Measurements from ENCODE around the gene LRRC49. TPM values are rescaled to one million over a fixed set of nuclear protein-coding genes. Genes with fewer than 3 reads are reported as not detected.

LRRC49 gene
- polyA plus RNA-seq, 2 donors = 1.4 to 2.1 TPM

GRCh38 chr15:71092056-71092600 is 199.5 kb downstream of the LRRC49 start:
- Histone ChIP-seq H3K9me3 (ENCODE audit: control insufficient read depth in 2 of 2, insufficient read depth in 1 of 2, low read depth in 1 of 2, low read length in 1 of 2) (no peaks in the 10 kb centered on the region), H3K36me3 (ENCODE audit: control insufficient read depth in 2 of 2, insufficient read depth in 2 of 2, low read length in 1 of 2) (no peaks in the 10 kb centered on the region), H3K27me3 (ENCODE audit: control insufficient read depth in 1 of 2, insufficient read depth in 2 of 2, low read length in 2 of 2) (no peaks in the 10 kb centered on the region), H3K4me1 (ENCODE audit: control insufficient read depth in 2 of 2, insufficient read depth in 2 of 2, low read length in 1 of 2) (no peaks in the 10 kb centered on the region), H3K4me3 (ENCODE audit: low read depth in 1 of 2, low read length in 2 of 2) (no peak overlapping the region), H3K27ac (ENCODE audit: low read depth in 2 of 2, low read length in 1 of 2) (no peak overlapping the region)
- WGBS, 2 donors = 93 to 95% methylated on average over 7 of the region's 7 CpGs

GRCh38 chr15:71093054-71094024 is 200.7 kb downstream of the LRRC49 start:
- WGBS, 2 donors = 47 to 55% methylated on average over 11 of the region's 11 CpGs
- Histone ChIP-seq H3K36me3 (ENCODE audit: control insufficient read depth in 2 of 2, insufficient read depth in 2 of 2, low read length in 1 of 2) (no peaks in the 10 kb centered on the region), H3K9me3 (ENCODE audit: control insufficient read depth in 2 of 2, insufficient read depth in 1 of 2, low read depth in 1 of 2, low read length in 1 of 2) (no peaks in the 10 kb centered on the region), H3K27ac (ENCODE audit: low read depth in 2 of 2, low read length in 1 of 2) (no peak overlapping the region), H3K27me3 (ENCODE audit: control insufficient read depth in 1 of 2, insufficient read depth in 2 of 2, low read length in 2 of 2) (no peaks in the 10 kb centered on the region), H3K4me3 (ENCODE audit: low read depth in 1 of 2, low read length in 2 of 2) (no peak overlapping the region), H3K4me1 (ENCODE audit: control insufficient read depth in 2 of 2, insufficient read depth in 2 of 2, low read length in 1 of 2) (no peaks in the 10 kb centered on the region)

- Histone ChIP-seq H3K9me3 (ENCODE audit: control insufficient read depth in 2 of 2, insufficient read depth in 1 of 2, low read depth in 1 of 2, low read length in 1 of 2) (no peaks in the 10 kb centered on the region), H3K4me3 (ENCODE audit: low read depth in 1 of 2, low read length in 2 of 2) (no peak overlapping the region), H3K27ac (ENCODE audit: low read depth in 2 of 2, low read length in 1 of 2) (no peak overlapping the region), H3K27me3 (ENCODE audit: control insufficient read depth in 1 of 2, insufficient read depth in 2 of 2, low read length in 2 of 2) (no peaks in the 10 kb centered on the region), H3K36me3 (ENCODE audit: control insufficient read depth in 2 of 2, insufficient read depth in 2 of 2, low read length in 1 of 2) (no peaks in the 10 kb centered on the region), H3K4me1 (ENCODE audit: control insufficient read depth in 2 of 2, insufficient read depth in 2 of 2, low read length in 1 of 2) (no peaks in the 10 kb centered on the region)
- 92 to 96% methylated on average over 2 of the region's 2 CpGs for WGBS, 2 donors
Measured at GRCh38 chr15:71094137-71094536, 201.5 kb downstream of the LRRC49 start.

GRCh38 chr15:71096676-71097075 is 204.1 kb downstream of the LRRC49 start:
- no peaks in the 10 kb centered on the region for H3K9me3 ChIP-seq (ENCODE audit: control insufficient read depth in 2 of 2, insufficient read depth in 1 of 2, low read depth in 1 of 2, low read length in 1 of 2)
- H3K4me1 ChIP-seq (ENCODE audit: control insufficient read depth in 2 of 2, insufficient read depth in 2 of 2, low read length in 1 of 2) = no peaks in the 10 kb centered on the region
- H3K27ac ChIP-seq (ENCODE audit: low read depth in 2 of 2, low read length in 1 of 2) = no peak overlapping the region
- H3K4me3 ChIP-seq (ENCODE audit: low read depth in 1 of 2, low read length in 2 of 2) = no peak overlapping the region
- H3K27me3 ChIP-seq (ENCODE audit: control insufficient read depth in 1 of 2, insufficient read depth in 2 of 2, low read length in 2 of 2) = no peaks in the 10 kb centered on the region
- no peaks in the 10 kb centered on the region for H3K36me3 ChIP-seq (ENCODE audit: control insufficient read depth in 2 of 2, insufficient read depth in 2 of 2, low read length in 1 of 2)
- 41 to 48% methylated on average over 3 of the region's 3 CpGs for WGBS, 2 donors

- H3K36me3 ChIP-seq (ENCODE audit: control insufficient read depth in 2 of 2, insufficient read depth in 2 of 2, low read length in 1 of 2) = no peaks in the 10 kb centered on the region
- H3K9me3 ChIP-seq (ENCODE audit: control insufficient read depth in 2 of 2, insufficient read depth in 1 of 2, low read depth in 1 of 2, low read length in 1 of 2) = no peaks in the 10 kb centered on the region
- 90 to 97% methylated on average over 4 of the region's 4 CpGs for WGBS, 2 donors
- H3K4me3 ChIP-seq (ENCODE audit: low read depth in 1 of 2, low read length in 2 of 2) = no peak overlapping the region
- H3K4me1 ChIP-seq (ENCODE audit: control insufficient read depth in 2 of 2, insufficient read depth in 2 of 2, low read length in 1 of 2) = no peaks in the 10 kb centered on the region
- H3K27ac ChIP-seq (ENCODE audit: low read depth in 2 of 2, low read length in 1 of 2) = no peak overlapping the region
- no peaks in the 10 kb centered on the region for H3K27me3 ChIP-seq (ENCODE audit: control insufficient read depth in 1 of 2, insufficient read depth in 2 of 2, low read length in 2 of 2)
Measured at GRCh38 chr15:71097890-71098289, 205.3 kb downstream of the LRRC49 start.

- H3K4me3 ChIP-seq (ENCODE audit: low read depth in 1 of 2, low read length in 2 of 2) = no peak overlapping the region
- no peak overlapping the region for H3K27ac ChIP-seq (ENCODE audit: low read depth in 2 of 2, low read length in 1 of 2)
- no peaks in the 10 kb centered on the region for H3K4me1 ChIP-seq (ENCODE audit: control insufficient read depth in 2 of 2, insufficient read depth in 2 of 2, low read length in 1 of 2)
- no peaks in the 10 kb centered on the region for H3K27me3 ChIP-seq (ENCODE audit: control insufficient read depth in 1 of 2, insufficient read depth in 2 of 2, low read length in 2 of 2)
- H3K36me3 ChIP-seq (ENCODE audit: control insufficient read depth in 2 of 2, insufficient read depth in 2 of 2, low read length in 1 of 2) = no peaks in the 10 kb centered on the region
- H3K9me3 ChIP-seq (ENCODE audit: control insufficient read depth in 2 of 2, insufficient read depth in 1 of 2, low read depth in 1 of 2, low read length in 1 of 2) = no peaks in the 10 kb centered on the region
- 84 to 97% methylated on average over 1 of the region's 1 CpG for WGBS, 2 donors
Measured at GRCh38 chr15:71098920-71099319, 206.3 kb downstream of the LRRC49 start.

Other genes with a start within 250 kb of the LRRC49 start
- gene UACA, start 129.3 kb upstream of the LRRC49 start, polyA plus RNA-seq = 10 to 100 TPM; 27.1 to 83.5 TPM
- 1 to 10 TPM; 3.2 to 6.5 TPM for gene LARP6, start 38.7 kb upstream of the LRRC49 start, polyA plus RNA-seq
- gene THAP10, start 393 bp upstream of the LRRC49 start, polyA plus RNA-seq = 1 to 10 TPM in 1 of 2 donors, under 1 TPM in 1; 0.69 to 1.1 TPM
- gene THSD4, start 222.6 kb downstream of the LRRC49 start, polyA plus RNA-seq = 10 to 100 TPM; 34.1 to 49.7 TPM

Data from esophagus (tissue), 2 donors.